ENCODE results near the gene TOMM40L.

Gene TOMM40L

DNA sequence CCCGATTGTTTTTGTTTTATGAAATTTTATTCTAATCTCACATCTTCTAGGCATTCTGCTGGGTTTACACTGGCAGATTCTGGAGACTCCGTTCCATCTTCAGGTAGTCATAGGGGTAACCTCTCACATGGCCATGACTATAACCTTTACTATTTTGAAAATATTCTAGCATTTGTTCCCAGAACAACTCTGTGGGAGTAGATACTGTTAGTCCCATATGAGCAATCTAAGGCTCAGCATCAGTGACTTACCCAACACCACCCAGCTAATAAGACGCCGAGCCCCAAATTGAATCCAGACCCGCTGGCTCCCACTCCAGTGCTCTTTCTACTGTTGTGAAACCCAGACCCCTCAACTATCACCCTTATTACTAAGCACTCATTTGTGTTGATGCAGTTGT lies 36.8 kb upstream of the TOMM40L start:
- Histone ChIP-seq H3K4me3 (ENCODE audit: low read depth in 1 of 2, low read length in 2 of 2) (no peak overlapping the region), H3K9ac (ENCODE audit: low read length) (no peak overlapping the region), H3K27ac (ENCODE audit: low read depth, low read length) (no peak overlapping the region), H3K4me1 (ENCODE audit: insufficient read depth, low read length) (peaks cover 5% of the 10 kb centered on the region), H3K36me3 (ENCODE audit: insufficient read depth, low read length) (no peaks in the 10 kb centered on the region), H3K27me3 (ENCODE audit: control insufficient read depth in 1 of 2, insufficient read depth in 2 of 2, low read length in 2 of 2) (no peaks in the 10 kb centered on the region), H3K9me3 (ENCODE audit: low read length) (no peaks in the 10 kb centered on the region)

DNA sequence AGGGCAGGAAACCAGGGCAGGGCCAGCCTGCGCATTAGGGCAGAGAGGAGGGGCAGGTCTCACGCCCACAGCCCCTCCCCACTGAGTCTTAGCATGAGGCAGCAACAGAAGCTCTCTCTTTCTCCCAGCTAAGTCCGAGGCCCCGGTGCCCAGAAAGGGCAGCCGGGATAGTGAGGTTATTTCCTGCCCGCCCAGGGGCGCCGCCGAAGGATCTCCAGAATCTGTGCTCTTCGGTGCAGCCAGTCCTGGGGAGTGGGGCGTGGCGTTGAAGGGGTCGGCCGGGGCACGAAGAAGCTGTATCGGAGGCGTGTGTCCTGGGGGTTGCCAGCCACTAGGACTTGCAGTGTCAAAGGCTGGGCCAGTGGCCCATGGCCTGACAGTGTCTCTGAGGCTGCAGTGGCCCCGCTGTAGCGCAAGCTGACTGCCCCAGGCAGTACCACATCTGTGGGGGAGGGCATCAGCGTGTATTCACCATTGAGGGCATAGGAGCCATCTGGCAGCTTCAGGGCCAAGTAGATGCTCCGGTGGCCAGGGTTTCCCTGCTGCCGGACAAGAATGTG lies 34.8 kb upstream of the TOMM40L start:
- no peak overlapping the region for H3K27ac ChIP-seq (ENCODE audit: low read depth, low read length)
- H3K9ac ChIP-seq (ENCODE audit: low read length), result no peak overlapping the region
- peaks cover 9% of the 10 kb centered on the region for H3K36me3 ChIP-seq (ENCODE audit: insufficient read depth, low read length)
- H3K4me3 ChIP-seq (ENCODE audit: low read depth in 1 of 2, low read length in 2 of 2), result no peak overlapping the region
- no peaks in the 10 kb centered on the region for H3K9me3 ChIP-seq (ENCODE audit: low read length)
- no peaks in the 10 kb centered on the region for H3K27me3 ChIP-seq (ENCODE audit: control insufficient read depth in 1 of 2, insufficient read depth in 2 of 2, low read length in 2 of 2)
- peaks cover 7% of the 10 kb centered on the region for H3K4me1 ChIP-seq (ENCODE audit: insufficient read depth, low read length)

DNA sequence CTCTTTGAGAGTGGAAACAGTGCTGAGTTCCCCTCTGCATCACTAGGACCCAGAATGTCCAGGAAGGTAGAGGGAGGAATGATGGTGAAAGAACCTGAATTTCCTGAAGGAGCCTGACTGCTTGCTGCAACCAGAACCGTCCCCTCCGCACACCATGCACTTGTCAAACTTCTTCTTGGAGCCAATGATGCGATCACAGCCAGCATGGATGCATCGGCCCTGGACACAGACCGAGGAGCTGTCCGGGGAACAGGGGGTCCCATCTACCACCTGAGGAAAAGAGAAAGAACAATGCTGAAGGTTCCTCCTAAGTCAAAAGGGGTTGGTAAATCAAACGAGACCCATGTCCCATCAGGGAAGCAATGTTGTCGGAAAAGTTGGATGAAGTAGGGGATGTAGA lies 33.9 kb upstream of the TOMM40L start:
- H3K9ac ChIP-seq (ENCODE audit: low read length), result no peak overlapping the region
- H3K4me1 ChIP-seq (ENCODE audit: insufficient read depth, low read length), result peaks cover 16% of the 10 kb centered on the region
- no peaks in the 10 kb centered on the region for H3K27me3 ChIP-seq (ENCODE audit: control insufficient read depth in 1 of 2, insufficient read depth in 2 of 2, low read length in 2 of 2)
- no peaks in the 10 kb centered on the region for H3K9me3 ChIP-seq (ENCODE audit: low read length)
- H3K36me3 ChIP-seq (ENCODE audit: insufficient read depth, low read length), result peaks cover 9% of the 10 kb centered on the region
- no peak overlapping the region for H3K27ac ChIP-seq (ENCODE audit: low read depth, low read length)
- H3K4me3 ChIP-seq (ENCODE audit: low read depth in 1 of 2, low read length in 2 of 2), result no peak overlapping the region

GRCh38 chr1:161192476-161193465 lies 33.1 kb upstream of the TOMM40L start:
- no peak overlapping the region for H3K27ac ChIP-seq (ENCODE audit: low read depth, low read length)
- no peaks in the 10 kb centered on the region for H3K9me3 ChIP-seq (ENCODE audit: low read length)
- peaks cover 9% of the 10 kb centered on the region for H3K36me3 ChIP-seq (ENCODE audit: insufficient read depth, low read length)
- H3K4me3 ChIP-seq (ENCODE audit: low read depth in 1 of 2, low read length in 2 of 2), result no peak overlapping the region
- H3K4me1 ChIP-seq (ENCODE audit: insufficient read depth, low read length), result peaks cover 24% of the 10 kb centered on the region
- no peaks in the 10 kb centered on the region for H3K27me3 ChIP-seq (ENCODE audit: control insufficient read depth in 1 of 2, insufficient read depth in 2 of 2, low read length in 2 of 2)
- H3K9ac ChIP-seq (ENCODE audit: low read length), result no peak overlapping the region

DNA sequence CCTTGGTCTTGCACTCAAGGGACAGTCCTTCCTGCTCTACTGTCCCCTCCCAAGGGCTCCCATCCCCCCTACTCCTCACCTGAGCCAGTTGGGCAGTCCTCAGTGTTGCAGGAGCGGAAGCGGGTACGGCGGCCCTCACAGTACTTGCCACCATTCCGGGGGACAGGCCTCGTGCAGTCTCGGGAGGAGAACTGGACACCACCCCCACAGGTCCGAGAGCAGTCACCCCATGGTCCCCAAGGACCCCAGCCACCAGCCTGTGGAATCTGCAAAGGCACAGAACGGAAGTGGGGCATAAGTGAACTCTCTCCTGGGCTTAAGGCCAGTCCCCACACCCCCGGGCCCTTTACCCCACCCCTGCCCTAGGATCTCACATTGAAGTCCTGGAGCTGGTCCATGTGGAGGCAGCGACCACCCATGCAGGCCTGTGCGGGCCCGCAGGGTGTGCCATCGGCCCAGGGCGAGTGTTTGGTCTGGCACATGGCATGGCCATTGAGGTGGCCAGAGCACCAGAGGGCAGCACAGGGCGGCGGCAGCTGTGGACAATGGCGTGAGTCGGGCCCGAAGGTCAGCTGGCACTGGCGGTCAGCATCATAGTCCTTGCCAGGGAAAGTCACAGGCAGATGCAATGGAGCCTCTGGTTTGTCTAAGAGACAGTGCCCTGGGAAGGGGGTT lies 32.2 kb upstream of the TOMM40L start:
- Histone ChIP-seq H3K9me3 (ENCODE audit: low read length) (no peaks in the 10 kb centered on the region), H3K27me3 (ENCODE audit: control insufficient read depth in 1 of 2, insufficient read depth in 2 of 2, low read length in 2 of 2) (no peaks in the 10 kb centered on the region), H3K36me3 (ENCODE audit: insufficient read depth, low read length) (peaks cover 9% of the 10 kb centered on the region), H3K4me3 (ENCODE audit: low read depth in 1 of 2, low read length in 2 of 2) (no peak overlapping the region), H3K4me1 (ENCODE audit: insufficient read depth, low read length) (peaks cover 33% of the 10 kb centered on the region), H3K9ac (ENCODE audit: low read length) (no peak overlapping the region), H3K27ac (ENCODE audit: low read depth, low read length) (no peak overlapping the region)

- Histone ChIP-seq H3K36me3 (ENCODE audit: insufficient read depth, low read length) (peaks cover 9% of the 10 kb centered on the region), H3K4me3 (ENCODE audit: low read depth in 1 of 2, low read length in 2 of 2) (no peak overlapping the region), H3K27ac (ENCODE audit: low read depth, low read length) (no peak overlapping the region), H3K27me3 (ENCODE audit: control insufficient read depth in 1 of 2, insufficient read depth in 2 of 2, low read length in 2 of 2) (no peaks in the 10 kb centered on the region), H3K9ac (ENCODE audit: low read length) (no peak overlapping the region), H3K4me1 (ENCODE audit: insufficient read depth, low read length) (peaks cover 48% of the 10 kb centered on the region), H3K9me3 (ENCODE audit: low read length) (no peaks in the 10 kb centered on the region)
These were observed 30.7 kb upstream of the TOMM40L start for GRCh38 chr1:161195171-161195570.

GRCh38 chr1:161196111-161196510 lies 29.7 kb upstream of the TOMM40L start:
- Histone ChIP-seq H3K9ac (ENCODE audit: low read length) (no peak overlapping the region), H3K9me3 (ENCODE audit: low read length) (no peaks in the 10 kb centered on the region), H3K27ac (ENCODE audit: low read depth, low read length) (no peak overlapping the region), H3K36me3 (ENCODE audit: insufficient read depth, low read length) (peaks cover 9% of the 10 kb centered on the region), H3K27me3 (ENCODE audit: control insufficient read depth in 1 of 2, insufficient read depth in 2 of 2, low read length in 2 of 2) (no peaks in the 10 kb centered on the region), H3K4me3 (ENCODE audit: low read depth in 1 of 2, low read length in 2 of 2) (no peak overlapping the region), H3K4me1 (ENCODE audit: insufficient read depth, low read length) (peaks cover 58% of the 10 kb centered on the region)

- peaks cover 64% of the 10 kb centered on the region for H3K4me1 ChIP-seq (ENCODE audit: insufficient read depth, low read length)
- H3K27me3 ChIP-seq (ENCODE audit: control insufficient read depth in 1 of 2, insufficient read depth in 2 of 2, low read length in 2 of 2), result no peaks in the 10 kb centered on the region
- H3K4me3 ChIP-seq (ENCODE audit: low read depth in 1 of 2, low read length in 2 of 2), result peak overlapping the region in 1 of 2 donors; percentile 53
- peak overlapping the region; percentile 81 for H3K27ac ChIP-seq (ENCODE audit: low read depth, low read length)
- H3K9ac ChIP-seq (ENCODE audit: low read length), result peak overlapping the region; percentile 50
- H3K9me3 ChIP-seq (ENCODE audit: low read length), result no peaks in the 10 kb centered on the region
- H3K36me3 ChIP-seq (ENCODE audit: insufficient read depth, low read length), result peaks cover 9% of the 10 kb centered on the region
These were observed 29.1 kb upstream of the TOMM40L start for GRCh38 chr1:161196521-161197451.

GRCh38 chr1:161197560-161198193 lies 28.2 kb upstream of the TOMM40L start:
- H3K36me3 ChIP-seq (ENCODE audit: insufficient read depth, low read length), result peaks cover 9% of the 10 kb centered on the region
- peaks cover 63% of the 10 kb centered on the region for H3K4me1 ChIP-seq (ENCODE audit: insufficient read depth, low read length)
- peak overlapping the region; percentile 22 to 53 for H3K4me3 ChIP-seq (ENCODE audit: low read depth in 1 of 2, low read length in 2 of 2)
- peak overlapping the region; percentile 81 for H3K27ac ChIP-seq (ENCODE audit: low read depth, low read length)
- H3K27me3 ChIP-seq (ENCODE audit: control insufficient read depth in 1 of 2, insufficient read depth in 2 of 2, low read length in 2 of 2), result no peaks in the 10 kb centered on the region
- no peaks in the 10 kb centered on the region for H3K9me3 ChIP-seq (ENCODE audit: low read length)
- peak overlapping the region; percentile 50 for H3K9ac ChIP-seq (ENCODE audit: low read length)

- Histone ChIP-seq H3K27me3 (ENCODE audit: control insufficient read depth in 1 of 2, insufficient read depth in 2 of 2, low read length in 2 of 2) (no peaks in the 10 kb centered on the region), H3K9ac (ENCODE audit: low read length) (peak overlapping the region; percentile 50), H3K4me3 (ENCODE audit: low read depth in 1 of 2, low read length in 2 of 2) (peak overlapping the region; percentile 22 to 53), H3K9me3 (ENCODE audit: low read length) (no peaks in the 10 kb centered on the region), H3K36me3 (ENCODE audit: insufficient read depth, low read length) (peaks cover 9% of the 10 kb centered on the region), H3K4me1 (ENCODE audit: insufficient read depth, low read length) (peaks cover 66% of the 10 kb centered on the region), H3K27ac (ENCODE audit: low read depth, low read length) (peak overlapping the region; percentile 81)
These were observed 27.5 kb upstream of the TOMM40L start for GRCh38 chr1:161198194-161198896.

Measured in muscle layer of colon (tissue), 2 donors.